Measurements from ENCODE around the gene TTC34. TPM values are rescaled to one million over a fixed set of nuclear protein-coding genes. Genes with fewer than 3 reads are reported as not detected.
"Not testable (repeated sequence)": the region's sequence is repeated elsewhere in the genome, so short reads cannot be mapped to it uniquely, and the experiment has no call there.

Gene TTC34
- total RNA-seq, 2 donors from 2014 or later = 0.41 to 0.63 TPM

GRCh38 chr1:2652152-2652925 is 149.2 kb downstream of the TTC34 start:
- not testable (repeated sequence) for H3K27ac ChIP-seq; ATAC-seq (ENCODE audit: insufficient number of reproducible peaks, low FRiP score, low read depth); H3K4me3 ChIP-seq; H3K27me3 ChIP-seq (replicated peaks; ENCODE audit: insufficient read depth); H3K9me3 ChIP-seq; H3K4me1 ChIP-seq (ENCODE audit: control insufficient read depth in 1 of 2, low read depth in 2 of 2); H3K36me3 ChIP-seq; DNase-seq (ENCODE audit: low spot score)

- Histone ChIP-seq H3K4me1 (ENCODE audit: control insufficient read depth in 1 of 2, low read depth in 2 of 2) (no peaks in the 10 kb centered on the region), H3K27ac (no peak overlapping the region), H3K9me3 (peaks cover 19% of the 10 kb centered on the region), H3K36me3 (no peaks in the 10 kb centered on the region), H3K27me3 (replicated peaks; ENCODE audit: insufficient read depth) (no peaks in the 10 kb centered on the region), H3K4me3 (no peak overlapping the region)
- ATAC-seq (ENCODE audit: insufficient number of reproducible peaks, low FRiP score, low read depth) (no peak), DNase-seq (ENCODE audit: low spot score) (no peak)
- TF ChIP-seq CTCF (IDR thresholded peaks at IDR 0.05) = no peak
These were observed 150.4 kb downstream of the TTC34 start for GRCh38 chr1:2650967-2651645.

- Histone ChIP-seq H3K27ac (no peak overlapping the region), H3K27me3 (replicated peaks; ENCODE audit: insufficient read depth) (no peaks in the 10 kb centered on the region), H3K36me3 (no peaks in the 10 kb centered on the region), H3K4me1 (ENCODE audit: control insufficient read depth in 1 of 2, low read depth in 2 of 2) (peaks cover 6 to 14% of the 10 kb centered on the region in 2 donors), H3K4me3 (no peak overlapping the region), H3K9me3 (peaks cover 19% of the 10 kb centered on the region)
- TF ChIP-seq CTCF (IDR thresholded peaks at IDR 0.05) = no peak
- DNase-seq (ENCODE audit: low spot score) (no peak), ATAC-seq (ENCODE audit: insufficient number of reproducible peaks, low FRiP score, low read depth) (no peak)
These were observed 154.7 kb downstream of the TTC34 start for GRCh38 chr1:2646837-2647236.

GRCh38 chr1:2645776-2646175 is 155.7 kb downstream of the TTC34 start:
- no peak overlapping the region for H3K4me3 ChIP-seq
- TF ChIP-seq CTCF (IDR thresholded peaks at IDR 0.05) = no peak
- no peaks in the 10 kb centered on the region for H3K36me3 ChIP-seq
- no peak overlapping the region for H3K27ac ChIP-seq
- no peaks in the 10 kb centered on the region for H3K27me3 ChIP-seq (replicated peaks; ENCODE audit: insufficient read depth)
- peaks cover 8 to 20% of the 10 kb centered on the region in 2 donors for H3K4me1 ChIP-seq (ENCODE audit: control insufficient read depth in 1 of 2, low read depth in 2 of 2)
- no peak for DNase-seq (ENCODE audit: low spot score)
- no peak for ATAC-seq (ENCODE audit: insufficient number of reproducible peaks, low FRiP score, low read depth)
- peaks cover 19% of the 10 kb centered on the region for H3K9me3 ChIP-seq

- Histone ChIP-seq H3K4me1 (ENCODE audit: control insufficient read depth in 1 of 2, low read depth in 2 of 2) (peaks cover 8 to 20% of the 10 kb centered on the region in 2 donors), H3K36me3 (no peaks in the 10 kb centered on the region), H3K4me3 (no peak overlapping the region), H3K9me3 (peaks cover 19% of the 10 kb centered on the region), H3K27me3 (replicated peaks; ENCODE audit: insufficient read depth) (no peaks in the 10 kb centered on the region), H3K27ac (no peak overlapping the region)
- TF ChIP-seq CTCF (IDR thresholded peaks at IDR 0.05) = no peak
- DNase-seq (ENCODE audit: low spot score) (no peak), ATAC-seq (ENCODE audit: insufficient number of reproducible peaks, low FRiP score, low read depth) (no peak)
These were observed 156.3 kb downstream of the TTC34 start for GRCh38 chr1:2645143-2645542.

All from thoracic aorta (tissue), 2 donors.